ENCODE data around the gene TRIM17. TPM values are rescaled to one million over a fixed set of nuclear protein-coding genes. Genes with fewer than 3 reads are reported as not detected.

The TRIM17 gene
- polyA plus RNA-seq, 1 donor (not counting 4 experiments of a cell fraction or from before 2014, with no cell fraction given) = 0.24 TPM

GRCh38 chr1:228405979-228406228 is 10.8 kb downstream of the TRIM17 start:
- H3K4me1 ChIP-seq (ENCODE audit: control insufficient read depth, extremely low read depth, insufficient read depth, low read length) = peaks cover 41% of the 10 kb centered on the region
- H3K4me2 ChIP-seq (ENCODE audit: control insufficient read depth, extremely low read depth, insufficient read depth, low read depth, low read length) = peak overlapping the region; percentile 93
- FAIRE-seq (no peak), DNase-seq (ENCODE audit: low read depth, low spot score) (no peak)
- peaks cover 68% of the 10 kb centered on the region for H3K79me2 ChIP-seq (ENCODE audit: control insufficient read depth, insufficient read depth, low read length)
- H2AFZ ChIP-seq (ENCODE audit: control insufficient read depth, low read length) = no peak overlapping the region
- dilution Hi-C loops (cut with MboI; ENCODE audit: extremely low pct_ligation_motif_present, low sequenced_read_pairs) = no loop called here
- peak overlapping the region; percentile 83 to 93 (median 86) for H3K4me3 ChIP-seq (ENCODE audit: control insufficient read depth in 2 of 3, extremely low read depth in 1 of 3, insufficient read depth in 2 of 3, low read depth in 1 of 3, low read length in 3 of 3)
- H3K9me3 ChIP-seq (ENCODE audit: control insufficient read depth, low read depth, low read length) = no peaks in the 10 kb centered on the region
- peak overlapping the region; percentile 53 for H3K27ac ChIP-seq (ENCODE audit: control insufficient read depth, insufficient read depth, low read length)
- peaks cover 31% of the 10 kb centered on the region for H4K20me1 ChIP-seq (ENCODE audit: control insufficient read depth, extremely low read depth, insufficient read depth, low read length)
- TF ChIP-seq EZH2 (IDR thresholded peaks at IDR 0.05; ENCODE audit: low read length) = no peak
- TF ChIP-seq CTCF (optimal IDR thresholded peaks at IDR 0.05 in 1 of 3, IDR thresholded peaks at IDR 0.05 in 1 of 3, conservative IDR thresholded peaks at IDR 0.05 in 1 of 3; ENCODE audit: extremely low read depth in 1 of 3, insufficient read depth in 2 of 3, low read length in 3 of 3) = no peak
- H3K27me3 ChIP-seq (ENCODE audit: control insufficient read depth, extremely low read depth, insufficient read depth, low read length) = no peaks in the 10 kb centered on the region
- H3K9ac ChIP-seq (ENCODE audit: control insufficient read depth, extremely low read depth, insufficient read depth, low read length) = peak overlapping the region; percentile 83
- H3K36me3 ChIP-seq (ENCODE audit: control insufficient read depth in 2 of 2, extremely low read depth in 1 of 2, insufficient read depth in 2 of 2, low read length in 2 of 2) = peaks cover 19 to 28% of the 10 kb centered on the region in 2 experiments
- peaks cover 4% of the 10 kb centered on the region for H3K9me1 ChIP-seq (ENCODE audit: control insufficient read depth, extremely low read depth, insufficient read depth, low read length)

- H3K27ac ChIP-seq (ENCODE audit: control insufficient read depth, insufficient read depth, low read length) = peak overlapping the region; percentile 53
- DNase-seq (ENCODE audit: low read depth, low spot score) (no peak), FAIRE-seq (no peak)
- no peak overlapping the region for H2AFZ ChIP-seq (ENCODE audit: control insufficient read depth, low read length)
- peak overlapping the region; percentile 83 to 93 (median 86) for H3K4me3 ChIP-seq (ENCODE audit: control insufficient read depth in 2 of 3, extremely low read depth in 1 of 3, insufficient read depth in 2 of 3, low read depth in 1 of 3, low read length in 3 of 3)
- H3K4me1 ChIP-seq (ENCODE audit: control insufficient read depth, extremely low read depth, insufficient read depth, low read length) = peaks cover 41% of the 10 kb centered on the region
- no peaks in the 10 kb centered on the region for H3K27me3 ChIP-seq (ENCODE audit: control insufficient read depth, extremely low read depth, insufficient read depth, low read length)
- H3K79me2 ChIP-seq (ENCODE audit: control insufficient read depth, insufficient read depth, low read length) = peaks cover 73% of the 10 kb centered on the region
- TF ChIP-seq CTCF (optimal IDR thresholded peaks at IDR 0.05 in 1 of 3, IDR thresholded peaks at IDR 0.05 in 1 of 3, conservative IDR thresholded peaks at IDR 0.05 in 1 of 3; ENCODE audit: extremely low read depth in 1 of 3, insufficient read depth in 2 of 3, low read length in 3 of 3) (no peak), EZH2 (IDR thresholded peaks at IDR 0.05; ENCODE audit: low read length) (no peak)
- no peaks in the 10 kb centered on the region for H3K9me3 ChIP-seq (ENCODE audit: control insufficient read depth, low read depth, low read length)
- peaks cover 4% of the 10 kb centered on the region for H3K9me1 ChIP-seq (ENCODE audit: control insufficient read depth, extremely low read depth, insufficient read depth, low read length)
- peak overlapping the region; percentile 93 for H3K4me2 ChIP-seq (ENCODE audit: control insufficient read depth, extremely low read depth, insufficient read depth, low read depth, low read length)
- peaks cover 34% of the 10 kb centered on the region for H4K20me1 ChIP-seq (ENCODE audit: control insufficient read depth, extremely low read depth, insufficient read depth, low read length)
- H3K36me3 ChIP-seq (ENCODE audit: control insufficient read depth in 2 of 2, extremely low read depth in 1 of 2, insufficient read depth in 2 of 2, low read length in 2 of 2) = peaks cover 22 to 33% of the 10 kb centered on the region in 2 experiments
- peak overlapping the region; percentile 83 for H3K9ac ChIP-seq (ENCODE audit: control insufficient read depth, extremely low read depth, insufficient read depth, low read length)
- dilution Hi-C loops (cut with MboI; ENCODE audit: extremely low pct_ligation_motif_present, low sequenced_read_pairs) = no loop called here
Observed at GRCh38 chr1:228405200-228405978, 11.3 kb downstream of the TRIM17 start.
